Measurements from ENCODE around the gene ACBD5.

Gene ACBD5

DNA sequence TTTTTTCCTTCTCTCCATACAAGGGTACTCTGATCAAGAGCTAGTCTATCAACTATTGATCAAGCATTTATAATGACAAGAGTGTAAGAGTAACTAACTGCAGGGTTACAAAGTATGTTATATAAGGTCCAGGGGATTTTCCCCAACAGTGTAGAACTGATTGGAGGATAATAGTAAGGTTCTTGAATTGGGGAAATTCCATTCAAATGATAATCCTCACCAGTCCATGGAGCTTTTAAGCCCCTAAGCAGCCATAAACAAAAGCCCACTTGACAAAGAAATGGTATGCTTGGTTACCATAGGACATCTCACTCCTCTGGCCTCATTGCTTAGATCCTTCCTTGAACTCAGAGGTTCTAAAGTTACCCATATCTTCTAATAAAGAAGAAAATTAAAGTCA is 94.7 kb downstream of the ACBD5 start:
- DNase-seq (ENCODE audit: low spot score) = no peak

More for the DNA sequence above, 94.7 kb downstream of the ACBD5 start:
- TF ChIP-seq, protein P1, sequence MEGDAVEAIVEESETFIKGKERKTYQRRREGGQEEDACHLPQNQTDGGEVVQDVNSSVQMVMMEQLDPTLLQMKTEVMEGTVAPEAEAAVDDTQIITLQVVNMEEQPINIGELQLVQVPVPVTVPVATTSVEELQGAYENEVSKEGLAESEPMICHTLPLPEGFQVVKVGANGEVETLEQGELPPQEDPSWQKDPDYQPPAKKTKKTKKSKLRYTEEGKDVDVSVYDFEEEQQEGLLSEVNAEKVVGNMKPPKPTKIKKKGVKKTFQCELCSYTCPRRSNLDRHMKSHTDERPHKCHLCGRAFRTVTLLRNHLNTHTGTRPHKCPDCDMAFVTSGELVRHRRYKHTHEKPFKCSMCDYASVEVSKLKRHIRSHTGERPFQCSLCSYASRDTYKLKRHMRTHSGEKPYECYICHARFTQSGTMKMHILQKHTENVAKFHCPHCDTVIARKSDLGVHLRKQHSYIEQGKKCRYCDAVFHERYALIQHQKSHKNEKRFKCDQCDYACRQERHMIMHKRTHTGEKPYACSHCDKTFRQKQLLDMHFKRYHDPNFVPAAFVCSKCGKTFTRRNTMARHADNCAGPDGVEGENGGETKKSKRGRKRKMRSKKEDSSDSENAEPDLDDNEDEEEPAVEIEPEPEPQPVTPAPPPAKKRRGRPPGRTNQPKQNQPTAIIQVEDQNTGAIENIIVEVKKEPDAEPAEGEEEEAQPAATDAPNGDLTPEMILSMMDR (IDR thresholded peaks at IDR 0.05; ENCODE audit: extremely low read depth, missing control alignments) = no peak
